Epithelial cell of esophagus (primary cell): ENCODE data around the gene CD200.

Experiments
- DNase-seq: peaks from one replicate; pipeline ENCODE4 v3.0.0; 2010; ENCODE audit warnings: low read depth
- H3K4me3 ChIP-seq: 2 replicates; pipeline ENCODE4 v1.5.1; 2011; ENCODE audit warnings: mild to moderate bottlenecking, low read length, control low read depth
- TF ChIP-seq, protein P1 (sequence below): IDR thresholded peaks from 2 replicates; pipeline ENCODE4 v1.5.1; 2011; ENCODE audit warnings: low read depth, mild to moderate bottlenecking, low read length, control low read depth, inconsistent platforms; ENCODE audit not compliant: insufficient read depth; ENCODE audit errors: missing control alignments

CD200 gene

DNA sequence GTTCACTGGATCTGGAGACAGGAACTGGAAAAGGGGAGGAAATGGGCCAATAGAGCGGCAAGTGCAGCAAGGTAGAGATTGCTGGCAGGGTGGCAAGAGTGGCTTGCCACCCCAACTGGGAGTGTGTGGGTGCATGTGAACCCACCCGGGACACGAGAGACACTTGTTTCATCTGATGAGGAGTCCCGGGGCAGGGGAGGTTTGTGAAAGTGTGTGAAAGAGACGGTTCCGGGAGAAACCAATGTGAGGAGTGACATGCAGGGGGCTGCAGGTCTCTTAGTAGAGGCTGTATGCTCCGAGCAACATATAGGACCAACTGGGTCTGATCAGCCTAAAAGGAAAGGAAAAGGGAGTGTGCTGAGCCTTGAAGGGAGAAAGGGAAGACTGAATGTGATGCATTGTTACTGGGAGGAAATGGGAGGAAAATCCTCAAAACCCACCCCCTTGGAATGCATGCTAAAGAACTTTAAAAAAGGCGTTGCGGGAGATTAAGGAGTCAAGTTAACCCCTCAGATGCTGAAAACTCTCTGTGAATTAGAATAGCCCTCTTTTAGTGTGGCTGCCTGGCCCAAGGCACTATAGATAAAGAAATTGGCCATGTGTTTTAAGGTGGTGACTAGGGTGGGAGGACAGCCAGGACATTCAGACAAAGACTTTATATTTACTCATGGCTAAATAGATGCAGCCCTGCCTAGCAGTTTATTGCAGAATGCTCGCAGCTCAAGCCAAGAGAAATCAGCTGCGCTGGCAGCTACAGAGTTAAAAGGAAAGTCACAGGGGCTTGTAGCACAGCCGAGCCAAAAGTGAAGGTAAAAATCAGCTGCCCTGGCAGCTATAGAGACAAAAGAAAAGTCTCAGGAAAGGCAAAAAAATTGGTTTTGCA, 29.8 kb upstream of the CD200 start:
- TF ChIP-seq, protein P1, sequence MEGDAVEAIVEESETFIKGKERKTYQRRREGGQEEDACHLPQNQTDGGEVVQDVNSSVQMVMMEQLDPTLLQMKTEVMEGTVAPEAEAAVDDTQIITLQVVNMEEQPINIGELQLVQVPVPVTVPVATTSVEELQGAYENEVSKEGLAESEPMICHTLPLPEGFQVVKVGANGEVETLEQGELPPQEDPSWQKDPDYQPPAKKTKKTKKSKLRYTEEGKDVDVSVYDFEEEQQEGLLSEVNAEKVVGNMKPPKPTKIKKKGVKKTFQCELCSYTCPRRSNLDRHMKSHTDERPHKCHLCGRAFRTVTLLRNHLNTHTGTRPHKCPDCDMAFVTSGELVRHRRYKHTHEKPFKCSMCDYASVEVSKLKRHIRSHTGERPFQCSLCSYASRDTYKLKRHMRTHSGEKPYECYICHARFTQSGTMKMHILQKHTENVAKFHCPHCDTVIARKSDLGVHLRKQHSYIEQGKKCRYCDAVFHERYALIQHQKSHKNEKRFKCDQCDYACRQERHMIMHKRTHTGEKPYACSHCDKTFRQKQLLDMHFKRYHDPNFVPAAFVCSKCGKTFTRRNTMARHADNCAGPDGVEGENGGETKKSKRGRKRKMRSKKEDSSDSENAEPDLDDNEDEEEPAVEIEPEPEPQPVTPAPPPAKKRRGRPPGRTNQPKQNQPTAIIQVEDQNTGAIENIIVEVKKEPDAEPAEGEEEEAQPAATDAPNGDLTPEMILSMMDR: no peak
- no peak for DNase-seq
- peak overlapping the region; percentile 12 for H3K4me3 ChIP-seq

DNA sequence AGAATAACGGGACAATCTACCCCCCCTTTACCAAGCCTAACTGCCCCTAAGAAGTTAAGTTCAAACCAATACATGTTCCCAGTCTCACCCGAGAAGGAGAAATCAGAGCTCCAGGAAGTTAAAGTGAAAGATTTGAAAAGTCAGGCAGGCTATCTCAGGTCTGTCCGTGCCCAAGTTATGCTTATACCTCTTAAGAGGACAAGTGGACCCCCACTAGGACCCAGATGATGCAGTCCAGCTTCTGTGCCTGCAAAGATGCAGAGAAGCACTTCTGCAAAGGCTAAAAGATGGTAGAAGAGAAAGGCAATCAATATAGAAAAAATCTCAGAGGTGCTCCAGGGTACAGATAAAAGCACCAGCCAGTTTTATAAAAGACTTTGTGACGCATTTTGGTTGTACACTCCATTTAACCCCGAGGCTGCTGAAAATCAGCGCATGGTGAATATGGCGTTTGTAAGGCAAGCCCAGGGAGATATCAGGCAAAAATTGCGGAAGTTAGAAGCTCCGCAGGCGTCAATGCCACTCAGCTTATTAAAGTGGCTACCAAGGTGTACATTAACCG, 29.1 kb upstream of the CD200 start:
- DNase-seq: peak; percentile 19
- TF ChIP-seq, protein P1: no peak
- H3K4me3 ChIP-seq: peak overlapping the region; percentile 12

DNA sequence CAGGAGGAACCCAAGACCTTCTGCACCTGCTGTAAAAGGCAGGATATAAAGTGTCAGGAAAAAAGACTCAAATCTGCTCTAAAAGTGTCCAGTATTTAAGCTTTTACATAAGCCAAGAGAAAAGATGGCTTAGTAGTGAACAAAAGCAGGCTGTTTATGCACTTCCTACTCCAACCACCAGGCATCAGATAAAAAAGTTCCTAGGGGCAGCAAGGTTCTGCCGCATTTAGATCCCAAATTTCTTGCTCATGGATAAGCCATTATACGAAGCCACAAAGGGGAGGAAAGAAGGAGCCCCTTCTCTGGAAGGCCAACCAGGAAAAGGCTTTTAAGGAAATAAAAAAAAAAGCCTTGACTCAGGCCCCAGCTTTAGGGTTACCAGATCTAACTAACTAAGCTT, 28.3 kb upstream of the CD200 start:
- DNase-seq: no peak
- no peak overlapping the region for H3K4me3 ChIP-seq
- TF ChIP-seq, protein P1: peak; percentile 22

DNA sequence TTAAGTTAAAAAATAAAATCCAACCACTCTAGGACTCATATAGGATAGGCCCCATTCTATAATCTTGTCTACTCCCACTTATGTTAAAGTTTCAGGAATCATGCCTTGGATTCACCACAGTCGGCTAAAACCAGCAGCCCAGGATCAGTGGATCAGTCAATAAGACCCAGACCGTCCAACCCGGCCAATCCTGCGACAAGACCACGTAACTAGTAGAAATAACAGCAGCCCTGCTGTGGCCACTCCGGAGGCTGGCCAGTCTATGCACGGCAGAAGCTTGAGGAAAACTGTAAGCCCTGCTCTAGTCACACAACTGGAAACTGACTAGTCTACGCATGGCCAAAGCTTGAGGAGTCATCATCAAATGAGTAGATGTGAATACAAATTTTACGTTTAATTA, 26.1 kb upstream of the CD200 start:
- no peak overlapping the region for H3K4me3 ChIP-seq
- TF ChIP-seq, protein P1: no peak
- DNase-seq: no peak

DNA sequence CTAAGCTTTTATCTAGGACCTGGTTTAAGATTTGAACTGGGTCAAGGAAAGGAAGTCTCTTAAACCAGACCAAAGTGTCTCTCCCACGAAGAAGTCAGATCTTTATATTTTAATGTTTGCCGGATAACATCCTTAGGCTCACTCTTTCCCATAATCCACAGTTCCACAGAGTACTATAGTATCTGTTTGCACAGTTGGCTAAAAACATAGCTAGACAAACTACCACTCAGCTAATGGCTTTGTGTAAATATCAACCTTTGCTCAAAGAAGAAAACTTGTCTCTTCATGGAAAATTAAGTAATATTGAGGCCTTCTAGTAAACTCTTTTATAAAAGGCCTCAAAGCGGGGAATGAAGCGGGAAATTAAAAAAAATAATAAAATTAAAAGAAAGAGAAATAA, 25.4 kb upstream of the CD200 start:
- H3K4me3 ChIP-seq: no peak overlapping the region
- TF ChIP-seq, protein P1: no peak

DNA sequence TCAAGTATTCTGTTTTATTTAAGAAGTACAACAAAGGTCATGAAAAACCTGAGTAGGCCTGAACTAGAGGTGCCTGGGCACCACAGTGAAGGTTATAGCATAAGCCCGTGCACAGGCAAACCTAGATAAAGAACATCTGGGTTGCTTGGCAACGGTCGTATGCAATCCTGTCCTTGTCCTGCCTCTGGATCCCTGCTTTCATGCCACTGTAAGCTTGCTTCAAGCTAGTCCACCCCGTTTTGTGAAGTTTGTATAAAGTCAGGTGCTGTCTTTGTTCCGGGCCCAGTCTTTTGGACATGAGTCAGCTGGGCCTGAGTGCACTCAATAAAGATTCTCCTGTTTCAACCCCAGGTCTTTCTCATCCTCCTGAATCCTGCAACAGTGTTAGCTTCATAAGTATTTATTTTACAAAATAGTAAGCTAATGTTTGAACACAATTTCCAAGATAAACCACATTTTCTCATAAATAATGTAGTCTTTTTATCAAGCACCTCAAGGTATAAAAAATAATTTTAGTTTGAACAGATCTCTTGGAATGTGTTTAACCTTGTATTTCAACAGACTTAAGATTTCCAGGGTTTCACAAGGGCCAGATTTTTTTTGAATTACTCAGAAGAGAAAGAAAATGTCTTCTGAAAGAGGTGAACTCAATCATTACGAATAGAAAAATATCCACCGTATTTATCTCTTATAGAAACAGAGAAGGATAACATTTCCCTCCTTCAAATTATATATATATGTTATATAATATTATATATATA, 24.6 kb upstream of the CD200 start:
- H3K4me3 ChIP-seq: no peak overlapping the region
- peak; percentile 83 for DNase-seq
- TF ChIP-seq, protein P1: no peak

More for the DNA sequence above, 25.4 kb upstream of the CD200 start:
- DNase-seq: no peak
